Activated CD8-positive, alpha-beta memory T cell treated with anti-CD3 and anti-CD28 coated beads for 36 hours (primary cell): ENCODE data around the gene MAP3K19. TPM values are rescaled to one million over a fixed set of nuclear protein-coding genes. Genes with fewer than 3 reads are reported as not detected.

Source experiments
- CTCF ChIA-PET: fragments of 350-600 bp; sonication (Branson Sonifier 250); formaldehyde crosslinking; loops from one replicate; lab custom pipeline; 2021; ENCODE audit warnings: antibody characterized with exemption; lab: Charles Lee
- POLR2A ChIA-PET: fragments of 350-600 bp; sonication (Branson Sonifier 250); formaldehyde crosslinking; loops from one replicate; lab custom pipeline; 2021; ENCODE audit warnings: antibody characterized with exemption; lab: Charles Lee
- total RNA-seq, 2 experiments: library from RNA; stranded (reverse); gene quantifications; one replicate each; pipeline ENCODE4 v1.2.3, GENCODE V29; 2021

Gene MAP3K19
- total RNA-seq, 2 experiments from 2014 or later, result not detected

GRCh38 chr2:134949981-134950708, 97.1 kb downstream of the MAP3K19 start:
- POLR2A ChIA-PET, result no interaction called here
- CTCF ChIA-PET, result interaction anchor here (1.3 kb wide), 1 partner anchor 22 kb away, joined by 3 read pairs; no protein-coding TSS in a partner anchor

DNA sequence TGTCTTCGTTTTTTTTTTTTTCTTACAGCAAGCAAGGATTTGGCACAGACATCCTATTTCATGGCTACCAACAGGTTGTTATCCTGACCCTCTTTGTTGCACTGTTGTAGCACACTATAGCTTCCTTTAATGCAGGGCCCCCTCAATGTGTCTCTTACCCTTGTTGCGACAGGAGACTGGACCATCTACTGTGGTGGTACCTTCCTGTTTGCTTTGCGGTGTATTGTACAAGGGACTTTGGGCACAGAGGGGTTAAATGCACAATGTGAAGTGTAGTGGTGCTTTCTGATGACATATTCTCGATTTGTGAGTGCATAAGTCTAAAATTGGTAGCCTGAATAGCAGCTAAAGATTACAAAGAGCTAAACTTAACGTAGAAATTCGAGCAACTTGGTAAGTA, 101.2 kb downstream of the MAP3K19 start:
- POLR2A ChIA-PET, result interaction anchor here (0.5 to 0.7 kb wide), 2 partner anchors 21 to 1190 kb away, joined by 3 to 5 read pairs; no protein-coding TSS in a partner anchor
- CTCF ChIA-PET, result interaction anchor here (0.7 kb wide), 1 partner anchor 315 kb away, joined by 3 read pairs; no protein-coding TSS in a partner anchor

DNA sequence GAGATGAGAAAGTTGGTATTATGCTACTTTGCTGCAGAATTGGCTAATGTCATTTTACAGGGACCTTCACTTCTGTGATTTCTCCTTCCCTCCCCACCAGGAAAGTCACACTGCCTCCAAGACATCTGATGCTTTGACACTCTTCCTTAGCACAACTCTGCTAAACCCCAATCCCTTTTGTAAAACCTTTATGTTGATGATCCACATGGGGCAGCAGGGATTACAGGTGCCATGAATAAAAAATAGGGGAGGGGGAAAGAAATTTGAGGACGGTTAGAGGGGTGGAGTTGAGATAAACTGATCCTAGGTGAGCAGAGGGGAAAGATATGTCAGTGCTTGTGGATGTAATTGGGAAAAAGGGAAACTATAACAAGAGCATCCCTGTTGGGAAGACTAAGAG, 102.3 kb downstream of the MAP3K19 start:
- ChIA-PET CTCF (no interaction called here), POLR2A (no interaction called here)

- CTCF ChIA-PET, result no interaction called here
- POLR2A ChIA-PET, result no interaction called here
Observed at GRCh38 chr2:134943540-134943939, 103.7 kb downstream of the MAP3K19 start.

- ChIA-PET CTCF (no interaction called here), POLR2A (no interaction called here)
Observed at GRCh38 chr2:134936691-134937090, 110.6 kb downstream of the MAP3K19 start.

GRCh38 chr2:134934641-134935040, 112.6 kb downstream of the MAP3K19 start:
- CTCF ChIA-PET, result no interaction called here

DNA sequence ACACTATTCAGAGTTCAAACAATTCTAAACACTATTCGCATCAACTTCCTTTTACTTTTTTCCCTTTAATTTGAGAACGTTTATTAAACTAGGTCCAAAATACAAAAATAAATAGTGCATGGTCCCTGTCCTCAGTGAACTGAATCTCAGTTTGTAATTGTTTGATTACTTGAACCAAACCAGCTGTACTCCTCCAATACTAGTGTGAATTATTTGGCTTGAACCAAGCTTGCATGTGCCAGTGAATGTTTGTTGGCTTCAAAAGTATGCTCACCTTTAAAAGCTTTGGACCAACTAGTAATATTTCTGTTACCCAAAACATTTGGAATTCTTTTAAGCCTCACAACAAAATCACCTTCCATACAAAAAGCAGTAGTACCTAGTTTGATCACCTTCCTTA, 113.1 kb downstream of the MAP3K19 start:
- ChIA-PET POLR2A (no interaction called here), CTCF (no interaction called here)

More at GRCh38 chr2:134934641-134935040, 112.6 kb downstream of the MAP3K19 start:
- POLR2A ChIA-PET, result no interaction called here

- CTCF ChIA-PET, result no interaction called here
- POLR2A ChIA-PET, result no interaction called here
Observed at GRCh38 chr2:134933732-134934131, 113.5 kb downstream of the MAP3K19 start.

- ChIA-PET POLR2A (no interaction called here), CTCF (no interaction called here)
Observed at GRCh38 chr2:134932864-134933526, 114.3 kb downstream of the MAP3K19 start.

DNA sequence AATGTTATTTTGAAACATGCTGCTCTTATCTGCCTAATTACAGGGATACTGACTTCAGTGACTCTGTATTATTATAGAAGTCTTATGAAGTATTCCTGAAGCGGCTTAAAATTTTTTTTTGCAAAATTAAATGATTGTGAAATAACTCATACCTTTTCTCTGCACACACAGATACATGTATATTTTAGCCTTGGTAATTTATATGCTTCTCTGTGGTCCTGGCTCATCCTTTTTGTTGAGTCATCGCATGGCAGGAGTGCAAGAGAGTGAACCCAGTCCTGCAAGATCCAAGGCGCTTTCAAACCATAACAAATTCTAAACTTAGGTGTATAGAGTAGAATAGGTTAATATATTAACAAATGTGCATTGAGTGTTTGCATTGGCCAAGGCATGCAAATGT, 120.1 kb downstream of the MAP3K19 start:
- CTCF ChIA-PET, result interaction anchor here (1.2 kb wide), 1 partner anchor 23 kb away, joined by 3 read pairs; no protein-coding TSS in a partner anchor
- POLR2A ChIA-PET, result no interaction called here

- CTCF ChIA-PET, result no interaction called here
- POLR2A ChIA-PET, result no interaction called here
Observed at GRCh38 chr2:134926231-134926931, 120.9 kb downstream of the MAP3K19 start.

GRCh38 chr2:134924912-134925311, 122.3 kb downstream of the MAP3K19 start:
- ChIA-PET POLR2A (no interaction called here), CTCF (no interaction called here)

DNA sequence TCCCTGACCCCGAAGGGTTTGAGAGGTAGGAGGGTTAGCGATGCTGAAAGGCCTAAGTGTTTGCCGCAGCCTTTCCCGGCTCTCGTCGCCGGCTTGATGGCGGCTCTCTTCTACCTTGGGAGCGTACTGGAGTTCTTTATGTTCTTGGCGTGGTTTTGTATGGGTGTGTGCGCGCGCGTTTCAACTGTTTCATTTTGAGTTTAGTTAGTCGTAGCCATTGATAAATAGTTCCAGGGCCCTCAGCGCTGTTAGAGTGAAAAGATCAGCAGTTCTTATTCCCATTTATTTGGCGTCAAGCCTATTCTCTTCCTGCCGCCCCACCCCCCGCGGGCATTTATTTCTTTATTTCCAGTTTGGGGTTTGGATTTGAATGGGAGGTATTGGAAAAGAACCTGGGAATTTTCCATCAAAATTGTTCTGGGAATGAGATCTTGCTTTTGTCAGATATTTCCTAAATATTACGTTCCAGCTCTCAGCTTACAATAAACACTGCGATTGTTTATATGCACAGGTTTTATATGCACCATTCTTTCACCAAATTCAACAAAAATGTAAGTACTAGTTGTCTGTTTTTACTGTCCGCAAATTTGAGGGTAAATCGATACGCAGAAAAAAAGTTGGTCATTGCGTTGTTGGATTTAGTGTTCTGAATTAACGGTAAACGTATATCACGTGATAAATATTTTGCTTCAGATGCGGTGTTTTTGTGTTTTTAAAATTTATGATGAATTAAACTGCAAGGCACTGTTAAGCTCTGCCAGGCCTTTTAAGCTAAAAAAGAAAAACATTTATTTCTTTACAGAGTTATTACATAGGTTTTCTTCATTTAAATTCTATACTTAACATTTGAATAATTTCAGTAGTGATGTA, 127.7 kb downstream of the MAP3K19 start:
- ChIA-PET CTCF (interaction anchor here (0.5 to 1.0 kb wide), 2 partner anchors 22 to 178 kb away, joined by 3 read pairs; no protein-coding TSS in a partner anchor), POLR2A (interaction anchor here (1.2 kb wide), 1 partner anchor 986 kb away, joined by 5 read pairs; no protein-coding TSS in a partner anchor)

GRCh38 chr2:134918526-134919340, 128.5 kb downstream of the MAP3K19 start, which contains the start of gene CCNT2:
TSS of gene CCNT2 (plus strand) at chr2:134918822. CDS start at chr2:134918855, 33 bp downstream.
- ChIA-PET CTCF (interaction anchor here (0.9 to 1.0 kb wide), 2 partner anchors 23 to 466 kb away, joined by 3 read pairs; no protein-coding TSS in a partner anchor), POLR2A (interaction anchor here (1.2 kb wide), 2 partner anchors 701 to 987 kb away, joined by 3 to 5 read pairs; no protein-coding TSS in a partner anchor)

- CTCF ChIA-PET, result interaction anchor here (0.9 to 1.4 kb wide), 3 partner anchors 24 to 466 kb away, joined by 3 read pairs; no protein-coding TSS in a partner anchor
Observed at GRCh38 chr2:134917888-134918525, 129.2 kb downstream of the MAP3K19 start.

DNA sequence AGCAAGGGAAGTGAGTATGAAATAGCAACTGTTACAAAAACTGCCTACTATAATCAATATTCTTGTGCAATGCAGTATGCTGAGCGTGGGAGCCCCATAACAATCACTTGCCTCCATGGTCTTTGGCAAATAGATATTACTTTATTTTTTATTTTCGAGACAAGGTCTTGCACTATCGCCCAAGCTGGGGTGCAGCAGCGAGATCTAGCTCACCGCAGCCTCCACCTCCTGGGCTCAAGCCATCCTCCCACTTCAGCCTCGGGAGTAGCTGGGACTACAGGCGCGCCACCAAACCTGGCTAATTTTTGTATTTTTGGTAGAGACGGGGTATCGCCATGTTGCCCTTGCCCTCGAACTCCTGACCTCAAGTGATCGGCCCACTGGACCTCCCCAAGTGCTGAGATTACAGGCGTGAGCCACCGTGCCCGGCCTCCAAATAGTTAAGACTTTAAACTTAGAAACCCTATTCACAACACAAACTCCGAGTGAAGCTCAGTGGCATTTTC, 129.8 kb downstream of the MAP3K19 start:
- POLR2A ChIA-PET, result interaction anchor here (0.6 to 1.2 kb wide), 2 partner anchors 700 to 772 kb away, joined by 3 read pairs; no protein-coding TSS in a partner anchor
- CTCF ChIA-PET, result interaction anchor here (0.9 to 1.4 kb wide), 2 partner anchors 464 to 466 kb away, joined by 3 read pairs; no protein-coding TSS in a partner anchor

More at GRCh38 chr2:134917888-134918525, 129.2 kb downstream of the MAP3K19 start:
- POLR2A ChIA-PET, result interaction anchor here (0.6 to 1.2 kb wide), 3 partner anchors 700 to 988 kb away, joined by 3 to 5 read pairs (median 3); no protein-coding TSS in a partner anchor
